Astrocyte (in vitro differentiated cells and primary cell): ENCODE measurements around the gene AJAP1.

ENCODE experiments used
- EZH2 ChIP-seq: IDR thresholded peaks from 2 replicates; pipeline ENCODE4 v1.6.1; 2012; ENCODE audit warnings: mild to moderate bottlenecking, low read length, inconsistent platforms; ENCODE audit not compliant: insufficient read depth
- TF ChIP-seq, protein P1 (sequence below): IDR thresholded peaks from 2 replicates; pipeline ENCODE4 v1.5.1; 2011; ENCODE audit warnings: low read depth, mild to moderate bottlenecking, inconsistent platforms, low read length, moderate library complexity; ENCODE audit not compliant: insufficient read depth

DNA sequence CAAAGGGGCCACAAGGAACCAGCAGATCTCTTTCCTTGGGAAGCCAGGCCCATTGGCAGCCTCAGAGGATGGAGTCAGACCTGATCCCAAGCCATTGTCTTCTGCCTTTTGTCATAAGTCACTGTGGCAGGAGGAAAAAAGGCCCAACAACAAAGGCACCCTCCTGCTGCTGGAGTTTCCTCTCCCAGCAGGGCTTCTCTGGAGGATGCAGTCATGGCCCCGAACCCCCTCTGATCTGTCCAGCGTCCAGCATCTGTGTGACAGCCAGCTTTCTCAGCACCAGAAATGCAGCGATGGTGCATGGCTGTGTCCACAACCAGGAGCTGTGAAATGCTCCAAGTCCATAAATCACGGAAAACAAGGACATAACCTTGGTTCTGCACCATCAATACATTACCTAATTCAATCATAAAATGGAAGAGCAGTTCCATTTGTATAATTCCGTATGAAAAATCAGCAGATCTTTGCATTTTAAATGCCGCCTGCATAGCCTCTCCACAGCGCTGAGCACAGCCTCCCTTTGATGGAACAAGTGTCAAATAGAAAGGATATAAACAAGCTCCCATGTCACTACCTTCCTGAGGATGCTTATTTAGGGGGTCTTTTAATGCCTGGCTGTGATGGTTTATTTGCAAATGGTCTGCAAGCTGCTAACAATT is 30.6 kb downstream of the AJAP1 start:
- TF ChIP-seq, protein P1, sequence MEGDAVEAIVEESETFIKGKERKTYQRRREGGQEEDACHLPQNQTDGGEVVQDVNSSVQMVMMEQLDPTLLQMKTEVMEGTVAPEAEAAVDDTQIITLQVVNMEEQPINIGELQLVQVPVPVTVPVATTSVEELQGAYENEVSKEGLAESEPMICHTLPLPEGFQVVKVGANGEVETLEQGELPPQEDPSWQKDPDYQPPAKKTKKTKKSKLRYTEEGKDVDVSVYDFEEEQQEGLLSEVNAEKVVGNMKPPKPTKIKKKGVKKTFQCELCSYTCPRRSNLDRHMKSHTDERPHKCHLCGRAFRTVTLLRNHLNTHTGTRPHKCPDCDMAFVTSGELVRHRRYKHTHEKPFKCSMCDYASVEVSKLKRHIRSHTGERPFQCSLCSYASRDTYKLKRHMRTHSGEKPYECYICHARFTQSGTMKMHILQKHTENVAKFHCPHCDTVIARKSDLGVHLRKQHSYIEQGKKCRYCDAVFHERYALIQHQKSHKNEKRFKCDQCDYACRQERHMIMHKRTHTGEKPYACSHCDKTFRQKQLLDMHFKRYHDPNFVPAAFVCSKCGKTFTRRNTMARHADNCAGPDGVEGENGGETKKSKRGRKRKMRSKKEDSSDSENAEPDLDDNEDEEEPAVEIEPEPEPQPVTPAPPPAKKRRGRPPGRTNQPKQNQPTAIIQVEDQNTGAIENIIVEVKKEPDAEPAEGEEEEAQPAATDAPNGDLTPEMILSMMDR = no peak
- no peak for TF ChIP-seq EZH2
